GM19023 (cell line): ENCODE data around the gene CYP4F11.
"Not testable (repeated sequence)": the region's sequence is repeated elsewhere in the genome, so short reads cannot be mapped to it uniquely, and the experiment has no call there.

Source experiments
- ATAC-seq: cut with Tn5 transposase; IDR thresholded peaks from one replicate; pipeline ENCODE4 v1.9.1; 2021; ENCODE audit warnings: mild to moderate bottlenecking, moderate library complexity; ENCODE audit not compliant: unreplicated experiment

Gene CYP4F11

GRCh38 chr19:15923702-15924101, 10.6 kb downstream of the CYP4F11 start:
- no peak for ATAC-seq

- no peak for ATAC-seq
These were observed 12.3 kb downstream of the CYP4F11 start for GRCh38 chr19:15922021-15922420.

DNA sequence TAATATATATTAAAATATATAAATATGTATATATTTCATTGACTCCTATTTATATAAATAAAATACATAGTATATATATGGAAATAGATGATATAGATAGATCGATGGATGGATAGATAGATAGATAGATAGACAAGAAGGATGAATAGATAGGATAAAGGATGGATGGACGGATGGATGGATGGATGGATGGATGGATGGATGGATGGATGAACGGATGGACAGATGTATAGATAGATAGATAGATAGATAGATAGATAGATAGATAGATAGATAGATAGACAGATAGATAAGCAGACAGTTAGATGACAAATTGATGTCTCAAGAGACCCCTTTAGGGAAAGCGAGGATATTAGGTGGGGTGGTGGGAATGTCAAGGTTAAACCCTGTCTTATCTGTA, 15.1 kb downstream of the CYP4F11 start:
- ATAC-seq, result no peak

DNA sequence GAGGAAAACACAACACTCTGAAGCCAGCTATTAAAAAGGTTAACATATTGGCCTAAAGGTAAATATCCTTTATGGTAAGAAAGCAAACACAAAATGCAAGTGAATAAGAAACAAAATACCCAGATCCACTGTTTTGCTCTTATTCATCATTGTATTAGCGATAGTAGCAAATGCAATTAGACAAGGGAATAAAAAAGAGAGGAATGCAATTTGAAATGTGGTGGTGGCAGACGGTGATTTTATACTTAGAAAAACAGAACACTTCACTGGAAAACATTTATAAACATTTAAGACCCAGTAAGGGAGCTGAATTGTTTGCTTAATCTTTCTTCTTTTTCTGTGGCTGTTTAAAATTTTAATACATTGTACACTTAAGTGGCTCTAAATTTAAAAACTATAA, 19.2 kb downstream of the CYP4F11 start:
- ATAC-seq, result no peak

GRCh38 chr19:15913830-15914229, 20.5 kb downstream of the CYP4F11 start:
- ATAC-seq, result no peak

DNA sequence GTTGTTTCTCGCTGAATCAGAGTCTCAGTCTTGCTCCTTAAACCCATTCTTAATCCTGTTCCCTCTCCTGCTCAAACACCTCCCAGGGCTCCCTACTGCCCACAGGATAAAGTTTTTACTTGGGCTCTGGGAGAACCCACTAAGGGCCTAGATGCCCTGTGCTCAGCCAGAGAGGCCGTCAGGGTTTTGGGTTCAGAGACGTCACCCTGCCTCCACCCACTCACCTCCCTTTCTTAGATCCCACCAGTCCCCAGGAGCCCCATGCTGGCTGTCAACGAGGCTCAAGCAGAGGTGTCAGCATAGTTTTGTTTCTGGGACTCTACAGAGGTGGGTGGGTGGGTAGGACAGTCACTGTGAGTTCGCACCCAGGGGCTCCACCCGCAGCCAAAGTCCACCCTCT, 20.9 kb downstream of the CYP4F11 start:
- no peak for ATAC-seq

DNA sequence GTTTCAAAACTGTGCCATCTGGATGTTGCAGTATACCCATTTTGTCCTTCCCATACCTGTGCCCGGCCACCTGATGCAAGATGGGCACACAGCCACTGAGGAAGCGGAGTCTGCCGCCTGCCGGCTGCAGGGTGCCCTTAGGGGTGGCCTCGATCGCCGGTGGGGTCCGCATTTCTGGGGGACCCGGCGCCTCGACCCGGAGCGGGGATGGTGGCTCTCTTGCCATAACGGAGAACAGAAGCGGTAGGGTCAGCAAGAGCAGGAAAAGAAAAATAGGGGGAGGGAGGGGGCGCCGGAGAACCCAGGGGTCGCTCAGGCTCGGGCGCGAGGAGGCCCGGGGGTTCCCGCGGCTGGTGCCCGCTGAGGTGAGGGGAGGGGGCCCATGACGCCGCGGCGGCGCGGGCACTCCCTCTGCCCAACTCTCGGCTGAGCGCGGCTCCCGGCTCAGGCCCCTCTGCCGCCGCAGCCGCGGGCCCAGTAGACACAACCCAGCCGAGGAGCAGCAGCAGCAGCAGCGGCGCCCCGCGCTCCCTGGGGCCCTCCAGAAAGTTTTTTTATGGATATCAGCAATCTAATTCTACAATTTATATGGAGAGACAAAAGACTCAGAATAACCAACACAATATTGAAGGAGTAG, 22.6 kb downstream of the CYP4F11 start:
- no peak for ATAC-seq

DNA sequence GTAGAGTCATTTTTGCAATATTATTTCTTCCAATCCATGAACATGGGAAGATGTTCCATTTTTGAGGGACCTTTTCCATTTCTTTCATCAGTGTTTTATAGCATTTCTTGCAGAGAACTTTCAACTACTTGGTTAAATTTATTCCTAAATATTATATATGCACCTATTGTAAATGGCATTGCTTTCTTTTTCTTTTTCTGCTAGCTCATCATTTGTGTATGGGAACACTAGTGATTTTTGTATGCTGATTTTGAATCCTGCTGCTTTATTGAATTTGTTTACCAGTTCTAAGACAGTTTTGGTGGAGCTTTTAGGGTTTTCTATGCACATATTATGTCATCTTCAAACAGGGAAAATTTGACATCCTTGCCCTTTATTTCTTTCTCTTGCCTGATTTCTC, 29.3 kb downstream of the CYP4F11 start:
- ATAC-seq, result no peak

GRCh38 chr19:15902898-15903297, 31.4 kb downstream of the CYP4F11 start:
- ATAC-seq, result not testable (repeated sequence)

DNA sequence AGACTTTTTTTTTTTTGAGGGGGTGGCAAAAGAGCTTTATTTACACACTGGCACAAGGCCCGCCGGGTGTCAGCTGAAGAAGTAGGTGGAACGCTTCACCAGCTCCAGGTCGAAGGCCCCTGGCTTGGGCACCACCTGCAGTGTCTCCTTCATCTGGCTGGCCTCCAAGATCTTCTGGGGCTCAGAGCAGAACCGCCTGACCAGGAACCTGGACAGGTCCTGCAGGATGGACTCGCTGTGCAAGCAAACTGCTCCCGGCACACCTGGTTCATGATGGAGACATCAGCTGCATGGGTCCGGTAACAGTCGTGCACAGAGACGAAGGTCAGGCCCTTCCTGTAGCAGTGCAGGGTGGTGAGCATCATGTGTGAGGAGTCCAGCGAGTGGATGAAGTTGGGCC, 32.1 kb downstream of the CYP4F11 start:
- no peak for ATAC-seq

GRCh38 chr19:15900504-15900903, 33.8 kb downstream of the CYP4F11 start:
- ATAC-seq, result no peak

GRCh38 chr19:15900032-15900431, 34.3 kb downstream of the CYP4F11 start:
- not testable (repeated sequence) for ATAC-seq

GRCh38 chr19:15899561-15899960, 34.8 kb downstream of the CYP4F11 start:
- ATAC-seq, result not testable (repeated sequence)

GRCh38 chr19:15897738-15898276, 36.5 kb downstream of the CYP4F11 start, which contains the start of gene CYP4F2:
TSS of gene CYP4F2 (minus strand) at chr19:15898074. CDS start at chr19:15897611, 463 bp downstream.
- no peak for ATAC-seq

- no peak for ATAC-seq
These were observed 37.1 kb downstream of the CYP4F11 start for GRCh38 chr19:15897026-15897737.

GRCh38 chr19:15895876-15896430, 38.4 kb downstream of the CYP4F11 start:
- ATAC-seq, result no peak

DNA sequence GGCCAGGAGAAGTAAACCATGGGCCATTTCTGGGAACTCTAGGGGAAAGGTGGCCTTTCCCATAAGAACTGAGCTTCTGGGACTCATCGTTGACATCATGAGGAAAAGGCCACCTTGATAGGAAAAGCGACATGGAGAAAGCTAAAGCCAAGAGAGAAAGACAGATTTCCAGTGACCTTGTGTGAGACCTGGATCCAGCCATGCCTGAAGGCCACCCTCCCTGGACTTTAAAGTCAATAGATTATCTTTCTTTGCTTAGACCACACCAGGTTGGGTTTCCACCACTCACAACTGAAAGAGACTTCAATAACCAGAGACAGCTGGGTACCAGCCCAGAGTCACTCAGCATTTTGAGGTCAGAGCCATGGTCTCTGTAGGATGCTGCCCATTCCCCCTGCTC, 40.0 kb downstream of the CYP4F11 start:
- no peak for ATAC-seq

- ATAC-seq, result no peak
These were observed 40.9 kb downstream of the CYP4F11 start for GRCh38 chr19:15893477-15893876.

GRCh38 chr19:15892012-15892411, 42.3 kb downstream of the CYP4F11 start:
- ATAC-seq, result no peak

GRCh38 chr19:15891434-15891833, 42.9 kb downstream of the CYP4F11 start:
- no peak for ATAC-seq

- not testable (repeated sequence) for ATAC-seq
These were observed 45.0 kb downstream of the CYP4F11 start for GRCh38 chr19:15889339-15889738.

DNA sequence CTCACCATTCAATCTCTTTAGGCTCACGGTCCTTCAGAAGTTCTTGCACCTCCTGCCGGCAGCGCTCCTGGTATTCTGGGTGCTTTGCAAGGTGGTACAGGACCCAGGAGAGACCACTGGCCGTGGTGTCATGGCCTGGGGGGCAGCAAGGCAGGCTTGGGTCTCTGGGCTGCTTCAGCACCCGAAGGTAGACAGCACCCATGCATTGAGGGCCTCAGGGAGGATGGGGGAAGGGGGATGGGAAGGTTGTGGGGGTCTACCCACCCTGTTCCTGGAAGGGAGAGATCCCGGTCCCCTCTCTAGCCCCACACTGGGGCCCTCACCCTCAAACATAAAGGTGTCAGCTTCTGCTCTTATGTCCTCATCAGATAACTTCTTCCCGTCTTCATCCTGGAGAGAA, 48.4 kb downstream of the CYP4F11 start:
- ATAC-seq, result no peak
